DOHH2 (cell line): ENCODE results near the gene RRAS2.

Source experiments
- EZH2phosphoT487 ChIP-seq: fragments of 200-600 bp; sonication (generic); IDR thresholded peaks from 2 replicates; pipeline ENCODE4 v1.6.1; 2017; ENCODE audit warnings: borderline replicate concordance, mild to moderate bottlenecking, antibody characterized with exemption, low read length, moderate library complexity, mixed read lengths
- TF ChIP-seq, protein P1 (sequence below): fragments of 200-600 bp; sonication (generic); IDR thresholded peaks from one replicate; pipeline ENCODE4 v1.5.1; 2014; ENCODE audit warnings: antibody characterized with exemption, mild to moderate bottlenecking, low read depth, low read length; ENCODE audit not compliant: poor library complexity, severe bottlenecking

DNA sequence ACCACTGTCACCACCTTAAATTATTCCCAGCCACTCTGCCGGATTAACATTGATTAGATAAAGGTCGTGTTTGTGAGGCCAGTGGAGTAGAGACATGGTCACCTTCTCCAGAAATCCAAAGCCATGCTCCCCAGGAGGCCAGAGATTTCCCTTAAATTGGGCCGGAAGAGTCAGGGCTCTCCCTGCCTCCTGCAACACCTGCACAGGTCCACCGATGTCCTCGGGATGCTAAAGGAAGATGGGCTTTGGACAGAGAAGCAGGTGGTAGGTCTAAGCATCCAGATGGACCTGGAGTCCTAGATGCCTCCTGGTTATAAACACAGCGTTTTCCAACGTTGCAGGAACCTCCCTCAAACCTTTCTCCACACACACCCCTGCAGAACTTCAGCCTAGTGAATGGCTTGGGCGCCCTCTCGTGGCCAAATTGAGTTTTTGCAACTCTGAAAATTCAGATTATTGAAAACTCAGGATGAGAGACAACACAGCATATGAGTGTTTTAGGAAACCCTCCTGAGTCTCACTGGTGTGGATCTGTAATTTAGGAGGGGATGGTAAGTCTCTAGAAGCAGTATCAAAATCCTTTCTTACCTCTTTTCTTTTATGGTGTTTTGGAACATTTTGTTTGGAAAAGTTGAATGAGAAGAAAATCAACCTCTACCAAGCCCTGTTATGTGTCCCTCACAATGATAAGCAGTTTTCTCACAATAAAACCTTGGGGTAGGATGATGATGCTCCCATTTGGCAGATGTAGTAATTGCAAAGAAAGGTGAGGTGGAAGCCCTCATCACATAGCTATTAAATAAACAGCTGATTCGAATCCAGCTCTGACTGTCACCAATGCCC lies 109.6 kb downstream of the RRAS2 start:
- TF ChIP-seq, protein P1, sequence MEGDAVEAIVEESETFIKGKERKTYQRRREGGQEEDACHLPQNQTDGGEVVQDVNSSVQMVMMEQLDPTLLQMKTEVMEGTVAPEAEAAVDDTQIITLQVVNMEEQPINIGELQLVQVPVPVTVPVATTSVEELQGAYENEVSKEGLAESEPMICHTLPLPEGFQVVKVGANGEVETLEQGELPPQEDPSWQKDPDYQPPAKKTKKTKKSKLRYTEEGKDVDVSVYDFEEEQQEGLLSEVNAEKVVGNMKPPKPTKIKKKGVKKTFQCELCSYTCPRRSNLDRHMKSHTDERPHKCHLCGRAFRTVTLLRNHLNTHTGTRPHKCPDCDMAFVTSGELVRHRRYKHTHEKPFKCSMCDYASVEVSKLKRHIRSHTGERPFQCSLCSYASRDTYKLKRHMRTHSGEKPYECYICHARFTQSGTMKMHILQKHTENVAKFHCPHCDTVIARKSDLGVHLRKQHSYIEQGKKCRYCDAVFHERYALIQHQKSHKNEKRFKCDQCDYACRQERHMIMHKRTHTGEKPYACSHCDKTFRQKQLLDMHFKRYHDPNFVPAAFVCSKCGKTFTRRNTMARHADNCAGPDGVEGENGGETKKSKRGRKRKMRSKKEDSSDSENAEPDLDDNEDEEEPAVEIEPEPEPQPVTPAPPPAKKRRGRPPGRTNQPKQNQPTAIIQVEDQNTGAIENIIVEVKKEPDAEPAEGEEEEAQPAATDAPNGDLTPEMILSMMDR = peak; percentile 91
- no peak for TF ChIP-seq EZH2phosphoT487
